GM19025 (cell line): Measurements from ENCODE around the gene MYMK.

ENCODE experiments used
- ATAC-seq: cut with Tn5 transposase; IDR thresholded peaks from one replicate; pipeline ENCODE4 v1.9.1; 2021; ENCODE audit warnings: mild to moderate bottlenecking, low read depth, moderate library complexity; ENCODE audit not compliant: unreplicated experiment

Gene MYMK

DNA sequence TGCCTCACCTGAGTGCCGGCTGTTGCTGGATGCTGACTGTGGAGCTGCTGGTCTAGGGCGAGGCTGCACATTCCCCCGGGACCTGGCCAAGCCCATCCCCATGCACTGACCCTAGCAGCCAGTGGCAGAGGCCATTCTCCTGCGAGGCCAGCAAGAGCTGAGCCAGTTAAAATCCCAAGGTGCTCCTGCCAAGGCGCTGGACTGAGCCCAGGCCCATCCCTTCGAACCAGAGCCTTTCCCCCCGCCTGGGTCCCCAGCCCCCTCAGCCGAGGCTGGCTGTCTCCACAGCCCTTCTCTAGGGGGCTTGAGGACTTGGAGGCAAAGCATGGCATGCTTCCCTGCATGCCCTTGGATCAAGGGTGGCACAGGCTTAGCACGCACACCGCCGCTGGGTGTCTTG is 11.3 kb upstream of the MYMK start:
- ATAC-seq, result no peak

DNA sequence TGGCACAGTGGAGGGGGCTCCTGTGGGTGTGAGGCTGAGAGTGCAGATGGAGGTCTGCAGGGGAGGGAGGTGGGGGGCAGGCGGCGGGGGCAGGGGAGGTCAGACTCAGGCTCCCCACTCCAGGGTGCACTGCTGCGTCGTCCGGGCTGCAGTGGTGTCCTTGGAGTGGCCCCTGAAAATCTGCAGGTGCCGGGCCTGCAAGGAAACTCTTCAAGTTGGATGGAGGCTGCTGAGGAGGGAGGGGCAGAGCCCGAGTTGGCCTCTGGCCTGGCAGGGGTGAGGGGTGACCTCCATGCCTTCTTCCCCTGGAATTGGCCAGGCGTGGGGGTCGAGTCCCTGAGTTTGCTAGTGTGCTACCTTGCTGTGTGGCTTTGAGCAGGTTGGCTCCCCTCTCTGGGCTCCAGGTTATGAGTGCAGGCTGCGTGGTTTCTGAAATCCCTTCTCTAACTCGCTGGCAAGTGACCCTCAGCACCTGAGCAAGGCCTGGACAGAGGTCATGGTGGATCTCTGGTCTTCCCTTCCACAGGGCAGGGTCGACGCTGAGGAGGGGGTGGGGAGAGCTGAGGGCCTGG is 10.6 kb upstream of the MYMK start:
- ATAC-seq, result no peak

- ATAC-seq, result no peak
Measured at GRCh38 chr9:133534346-133535291, 9.9 kb upstream of the MYMK start, which contains the start of gene ADAMTSL2. ADAMTSL2 (plus strand) TSS chr9:133534704; CDS start chr9:133536713, 2,009 bp downstream.

DNA sequence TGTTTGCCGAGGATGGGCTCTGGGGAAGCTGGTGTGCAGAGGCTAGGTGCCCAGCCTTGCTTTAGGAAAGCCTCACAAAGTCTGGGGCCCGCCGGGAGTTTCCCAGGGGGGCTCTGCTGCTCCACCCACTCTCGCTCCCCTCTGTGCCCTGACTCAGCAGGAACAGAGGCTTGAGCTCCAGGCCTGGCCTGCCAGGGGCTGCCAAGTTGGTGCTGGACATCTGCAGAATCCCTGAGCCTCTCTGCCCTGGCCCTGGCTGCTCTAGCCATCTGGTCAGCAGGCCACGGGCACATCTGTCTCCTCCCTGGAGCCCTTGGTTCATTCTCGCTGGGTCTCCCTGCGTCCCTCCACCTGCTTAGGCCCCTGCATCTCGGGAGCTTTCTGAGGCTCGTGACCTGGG is 9.1 kb upstream of the MYMK start:
- ATAC-seq, result no peak

DNA sequence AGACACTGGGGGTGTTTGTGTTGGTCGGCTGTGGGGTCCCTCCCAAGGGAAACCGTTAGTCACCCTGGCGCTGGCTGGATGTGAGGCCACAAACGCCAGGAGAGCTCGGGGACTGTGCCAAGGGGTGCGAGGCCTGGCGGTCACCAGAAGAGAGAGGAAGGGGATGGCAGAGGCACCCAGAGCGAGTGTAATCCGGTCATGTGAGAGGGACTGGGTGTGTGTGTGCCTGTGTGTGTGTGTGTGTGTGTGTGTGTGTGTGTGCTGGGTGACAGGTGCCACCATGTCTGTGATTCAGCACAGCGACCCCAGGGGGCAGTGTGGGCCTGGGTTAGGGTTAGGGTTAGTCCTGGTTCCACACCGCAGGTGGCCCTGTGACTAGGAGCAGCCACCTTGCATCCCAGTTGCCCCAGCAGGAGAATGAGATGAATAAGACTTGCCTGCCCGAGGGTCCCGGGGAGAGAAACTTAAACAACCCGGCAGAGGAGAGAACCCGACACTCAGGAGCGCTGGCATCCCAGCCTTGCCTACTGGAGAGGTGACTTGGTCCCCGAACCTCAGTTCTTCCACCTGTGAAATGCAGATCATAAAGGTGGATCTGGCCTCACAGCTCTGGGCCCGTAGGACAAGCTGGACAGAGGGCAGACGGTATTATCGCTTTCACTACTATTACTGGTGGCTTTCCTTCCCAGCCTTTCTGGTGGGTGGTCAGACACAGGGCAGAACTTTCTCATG is 8.3 kb upstream of the MYMK start:
- ATAC-seq, result no peak

GRCh38 chr9:133531293-133531692 is 6.5 kb upstream of the MYMK start:
- ATAC-seq, result no peak

GRCh38 chr9:133529874-133530273 is 5.1 kb upstream of the MYMK start:
- ATAC-seq, result no peak

DNA sequence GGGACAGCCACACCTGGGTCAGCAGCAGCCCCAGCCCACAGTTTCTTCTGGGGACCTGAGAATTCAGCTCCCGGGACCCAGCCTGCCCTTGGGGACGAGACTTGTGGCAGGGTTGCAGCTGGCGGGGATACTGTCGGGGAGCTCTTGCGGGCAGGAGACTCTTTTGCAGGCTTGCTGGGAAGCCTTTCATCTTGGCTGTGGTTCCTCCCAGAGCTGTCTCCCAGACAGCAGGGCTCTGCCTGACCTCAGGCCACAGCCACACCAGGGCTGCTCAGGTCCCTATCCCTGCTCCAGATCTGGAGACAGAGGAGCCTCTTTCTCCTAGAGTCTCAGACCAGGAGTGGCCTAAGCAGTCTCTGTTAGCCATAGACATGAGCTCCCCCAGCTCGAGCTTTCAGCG is 4.7 kb upstream of the MYMK start:
- no peak for ATAC-seq

DNA sequence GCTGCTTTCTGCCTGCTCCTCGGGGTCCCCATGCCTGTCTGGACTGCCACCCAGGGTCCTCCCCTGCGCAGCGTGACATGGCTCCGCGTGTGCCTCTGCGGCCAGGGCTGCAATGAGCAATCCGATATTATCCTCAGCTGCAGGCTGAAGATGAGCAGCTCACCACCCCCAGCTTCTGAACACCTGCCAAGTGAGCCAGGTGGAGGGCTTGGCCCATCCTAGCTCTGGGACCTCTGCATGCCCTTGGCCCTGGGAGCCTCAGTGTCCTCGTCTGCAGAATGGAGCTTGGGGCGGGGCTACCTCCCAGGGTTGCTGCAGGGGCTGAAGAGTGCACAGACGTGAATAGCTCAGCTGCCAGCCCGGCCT is 4.1 kb upstream of the MYMK start:
- ATAC-seq, result no peak

- no peak for ATAC-seq
Measured at GRCh38 chr9:133528001-133528875, 3.5 kb upstream of the MYMK start.

DNA sequence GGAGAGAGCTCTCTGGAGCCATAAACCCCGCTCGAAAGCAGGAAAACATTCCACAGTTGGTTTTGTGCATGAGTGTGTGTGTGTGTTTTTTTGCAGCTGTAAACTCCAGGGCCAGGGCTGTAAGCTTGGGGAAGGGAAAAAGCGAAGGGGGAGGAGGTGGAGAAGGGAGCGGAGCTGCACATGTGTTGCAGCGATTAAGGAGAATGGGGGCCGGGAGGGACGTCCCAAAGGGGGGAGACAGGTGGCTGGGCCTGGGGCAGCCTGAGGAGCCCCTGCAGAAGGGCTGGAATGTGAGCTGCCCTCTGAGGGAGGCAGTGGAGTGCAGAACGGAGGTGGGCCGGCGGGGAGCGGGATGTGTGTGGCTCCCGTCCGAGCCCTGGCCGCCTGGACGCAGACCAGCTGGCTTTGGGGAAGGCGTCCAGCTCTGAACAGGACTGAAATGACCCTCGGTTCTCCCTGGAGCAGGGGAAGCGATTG is 2.7 kb upstream of the MYMK start:
- ATAC-seq, result no peak

GRCh38 chr9:133526721-133527321 is 2.1 kb upstream of the MYMK start:
- no peak for ATAC-seq

DNA sequence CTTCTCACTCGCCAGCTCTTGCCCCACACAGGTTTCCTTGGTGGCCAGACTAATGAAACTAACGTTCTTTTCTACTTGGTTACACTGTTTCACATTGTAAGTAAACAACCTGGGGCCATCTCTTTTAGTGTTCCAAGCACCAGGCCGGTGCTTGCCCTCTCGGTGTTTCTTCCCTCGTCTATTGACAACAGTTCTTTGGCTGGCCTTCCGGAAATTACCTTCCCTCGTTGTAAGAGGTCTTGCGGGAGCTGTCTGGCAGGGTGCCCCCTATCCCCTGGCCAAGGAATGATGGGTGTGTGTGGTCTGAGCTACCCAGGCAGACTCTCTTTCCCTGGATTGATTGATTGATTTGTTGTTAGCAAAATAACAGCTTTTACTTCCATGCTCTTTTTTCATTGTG is 918 bp upstream of the MYMK start:
- no peak for ATAC-seq

GRCh38 chr9:133524146-133524545 is 613 bp downstream of the MYMK start:
- no peak for ATAC-seq

DNA sequence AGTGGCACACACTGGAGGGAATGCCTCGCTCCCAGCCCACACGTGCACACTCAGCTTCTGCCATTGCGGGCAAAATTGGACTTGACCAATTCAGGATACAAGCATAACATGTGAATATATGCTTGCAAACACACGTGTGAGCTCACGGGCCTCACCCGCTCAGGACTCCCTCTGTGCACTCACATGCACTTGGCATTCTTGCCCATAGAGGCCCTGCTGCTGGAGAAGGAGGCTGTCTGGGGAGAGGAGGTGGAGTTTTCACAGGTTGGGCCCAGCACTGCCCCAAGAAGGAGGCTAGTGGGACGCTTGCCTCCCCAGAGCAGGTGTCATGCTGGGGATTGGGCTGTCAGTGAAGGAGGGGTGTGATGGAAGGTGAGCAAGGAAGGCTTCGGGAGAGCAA is 1.7 kb downstream of the MYMK start:
- ATAC-seq, result no peak

- no peak for ATAC-seq
Measured at GRCh38 chr9:133522073-133522910, 2.5 kb downstream of the MYMK start.

- no peak for ATAC-seq
Measured at GRCh38 chr9:133521122-133522072, 3.4 kb downstream of the MYMK start.
